Panc1 (cell line): ENCODE measurements around the gene ZNF804A.

Source experiments
- POLR2AphosphoS5 ChIP-seq: IDR thresholded peaks from 2 replicates; pipeline ENCODE4 v1.6.1; 2012; ENCODE audit warnings: mild to moderate bottlenecking, low read depth, low read length, moderate library complexity
- TF ChIP-seq, protein P1 (sequence below): fragments of 450-650 bp; IDR thresholded peaks from 2 replicates; pipeline ENCODE4 v1.5.1; 2017; ENCODE audit warnings: mild to moderate bottlenecking

- TF ChIP-seq, protein P1, sequence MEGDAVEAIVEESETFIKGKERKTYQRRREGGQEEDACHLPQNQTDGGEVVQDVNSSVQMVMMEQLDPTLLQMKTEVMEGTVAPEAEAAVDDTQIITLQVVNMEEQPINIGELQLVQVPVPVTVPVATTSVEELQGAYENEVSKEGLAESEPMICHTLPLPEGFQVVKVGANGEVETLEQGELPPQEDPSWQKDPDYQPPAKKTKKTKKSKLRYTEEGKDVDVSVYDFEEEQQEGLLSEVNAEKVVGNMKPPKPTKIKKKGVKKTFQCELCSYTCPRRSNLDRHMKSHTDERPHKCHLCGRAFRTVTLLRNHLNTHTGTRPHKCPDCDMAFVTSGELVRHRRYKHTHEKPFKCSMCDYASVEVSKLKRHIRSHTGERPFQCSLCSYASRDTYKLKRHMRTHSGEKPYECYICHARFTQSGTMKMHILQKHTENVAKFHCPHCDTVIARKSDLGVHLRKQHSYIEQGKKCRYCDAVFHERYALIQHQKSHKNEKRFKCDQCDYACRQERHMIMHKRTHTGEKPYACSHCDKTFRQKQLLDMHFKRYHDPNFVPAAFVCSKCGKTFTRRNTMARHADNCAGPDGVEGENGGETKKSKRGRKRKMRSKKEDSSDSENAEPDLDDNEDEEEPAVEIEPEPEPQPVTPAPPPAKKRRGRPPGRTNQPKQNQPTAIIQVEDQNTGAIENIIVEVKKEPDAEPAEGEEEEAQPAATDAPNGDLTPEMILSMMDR: no peak
- no peak for TF ChIP-seq POLR2AphosphoS5
Measured at GRCh38 chr2:184610891-184611290, 12.6 kb downstream of the ZNF804A start.
